ENCODE data around the gene BBOX1.

DNA sequence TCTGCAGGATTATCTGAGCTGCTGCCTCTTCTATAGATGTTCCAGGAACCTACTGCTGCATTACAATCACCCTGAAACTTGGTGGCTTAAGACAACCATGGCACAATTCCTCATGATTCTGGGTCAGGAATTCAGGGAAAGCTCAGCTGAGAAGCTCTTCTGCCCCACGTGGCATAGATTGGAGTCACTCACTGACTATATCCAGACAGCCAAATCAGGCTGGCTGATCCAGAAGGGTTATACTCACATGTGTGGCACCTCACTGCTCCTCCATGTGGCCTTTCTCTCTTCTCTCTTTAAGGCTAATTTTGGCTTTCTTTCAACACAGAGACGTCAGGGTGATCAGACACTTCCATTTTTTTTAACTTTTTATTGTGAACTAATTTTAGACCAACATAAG, 125.5 kb downstream of the BBOX1 start:
- TF ChIP-seq, protein P1, sequence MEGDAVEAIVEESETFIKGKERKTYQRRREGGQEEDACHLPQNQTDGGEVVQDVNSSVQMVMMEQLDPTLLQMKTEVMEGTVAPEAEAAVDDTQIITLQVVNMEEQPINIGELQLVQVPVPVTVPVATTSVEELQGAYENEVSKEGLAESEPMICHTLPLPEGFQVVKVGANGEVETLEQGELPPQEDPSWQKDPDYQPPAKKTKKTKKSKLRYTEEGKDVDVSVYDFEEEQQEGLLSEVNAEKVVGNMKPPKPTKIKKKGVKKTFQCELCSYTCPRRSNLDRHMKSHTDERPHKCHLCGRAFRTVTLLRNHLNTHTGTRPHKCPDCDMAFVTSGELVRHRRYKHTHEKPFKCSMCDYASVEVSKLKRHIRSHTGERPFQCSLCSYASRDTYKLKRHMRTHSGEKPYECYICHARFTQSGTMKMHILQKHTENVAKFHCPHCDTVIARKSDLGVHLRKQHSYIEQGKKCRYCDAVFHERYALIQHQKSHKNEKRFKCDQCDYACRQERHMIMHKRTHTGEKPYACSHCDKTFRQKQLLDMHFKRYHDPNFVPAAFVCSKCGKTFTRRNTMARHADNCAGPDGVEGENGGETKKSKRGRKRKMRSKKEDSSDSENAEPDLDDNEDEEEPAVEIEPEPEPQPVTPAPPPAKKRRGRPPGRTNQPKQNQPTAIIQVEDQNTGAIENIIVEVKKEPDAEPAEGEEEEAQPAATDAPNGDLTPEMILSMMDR (IDR thresholded peaks at IDR 0.05) = no peak
- TF ChIP-seq POLR2A (IDR thresholded peaks at IDR 0.05) = no peak
